Type B pancreatic cell (in vitro differentiated cells): ENCODE data around the gene CYP2A6. TPM values are rescaled to one million over a fixed set of nuclear protein-coding genes. Genes with fewer than 3 reads are reported as not detected.
"Not testable (repeated sequence)": the region's sequence is repeated elsewhere in the genome, so short reads cannot be mapped to it uniquely, and the experiment has no call there.

Experiments used
- DNase-seq: peaks from one replicate; pipeline ENCODE4 v3.0.0; 2021; ENCODE audit warnings: mixed read lengths; ENCODE audit not compliant: unreplicated experiment; ENCODE audit errors: extremely low spot score
- H3K27ac Mint-ChIP-seq: 2 replicates; pipeline ENCODE4 v1.8.0; 2021; ENCODE audit warnings: mild to moderate bottlenecking, mixed read lengths
- H3K27me3 Mint-ChIP-seq: 2 replicates; pipeline ENCODE4 v1.8.0; 2021; ENCODE audit warnings: mixed read lengths
- H3K36me3 Mint-ChIP-seq: 2 replicates; pipeline ENCODE4 v1.8.0; 2021; ENCODE audit warnings: mixed read lengths
- H3K4me1 Mint-ChIP-seq: one replicate; pipeline ENCODE4 v1.8.0; 2021; ENCODE audit warnings: mixed read lengths; ENCODE audit not compliant: unreplicated experiment
- H3K4me3 Mint-ChIP-seq: 2 replicates; pipeline ENCODE4 v1.8.0; 2021; ENCODE audit warnings: mild to moderate bottlenecking, mixed read lengths
- H3K9me3 Mint-ChIP-seq: 2 replicates; pipeline ENCODE4 v1.8.0; 2021; ENCODE audit warnings: mixed read lengths
- total RNA-seq: library from RNA; stranded (reverse); gene quantifications from 2 replicates; pipeline ENCODE4 v1.2.1, GENCODE V29; 2021; ENCODE audit warnings: low replicate concordance
- TF ChIP-seq, protein P1 (sequence below): fragments of 200-600 bp; sonication (generic); conservative IDR thresholded peaks from 2 replicates; pipeline ENCODE4 v1.5.0; 2021; ENCODE audit warnings: antibody characterized with exemption, mild to moderate bottlenecking

CYP2A6 gene
- total RNA-seq, 1 donor from 2014 or later = not detected

DNA sequence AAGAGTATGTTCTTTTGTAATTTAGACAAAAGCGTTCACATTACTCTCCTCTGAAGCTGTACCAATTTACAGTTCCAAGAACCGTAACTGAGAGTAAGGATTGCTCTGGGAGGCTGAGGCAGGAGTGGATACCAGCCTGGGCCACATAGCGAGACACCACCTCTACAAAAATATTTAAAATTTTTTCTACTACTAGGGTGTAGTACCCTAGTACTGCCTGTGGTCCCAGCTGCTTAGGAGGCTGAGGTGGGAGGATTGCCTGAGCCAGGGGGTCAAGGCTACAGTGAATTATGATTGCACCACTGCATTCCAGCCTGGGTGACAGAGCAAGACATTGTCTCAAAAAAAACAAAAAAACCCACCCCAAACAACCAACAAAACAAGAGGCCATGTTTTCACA, 12.1 kb upstream of the CYP2A6 start:
- no peaks in the 10 kb centered on the region for H3K9me3 Mint-ChIP-seq
- no peak for DNase-seq
- TF ChIP-seq, protein P1, sequence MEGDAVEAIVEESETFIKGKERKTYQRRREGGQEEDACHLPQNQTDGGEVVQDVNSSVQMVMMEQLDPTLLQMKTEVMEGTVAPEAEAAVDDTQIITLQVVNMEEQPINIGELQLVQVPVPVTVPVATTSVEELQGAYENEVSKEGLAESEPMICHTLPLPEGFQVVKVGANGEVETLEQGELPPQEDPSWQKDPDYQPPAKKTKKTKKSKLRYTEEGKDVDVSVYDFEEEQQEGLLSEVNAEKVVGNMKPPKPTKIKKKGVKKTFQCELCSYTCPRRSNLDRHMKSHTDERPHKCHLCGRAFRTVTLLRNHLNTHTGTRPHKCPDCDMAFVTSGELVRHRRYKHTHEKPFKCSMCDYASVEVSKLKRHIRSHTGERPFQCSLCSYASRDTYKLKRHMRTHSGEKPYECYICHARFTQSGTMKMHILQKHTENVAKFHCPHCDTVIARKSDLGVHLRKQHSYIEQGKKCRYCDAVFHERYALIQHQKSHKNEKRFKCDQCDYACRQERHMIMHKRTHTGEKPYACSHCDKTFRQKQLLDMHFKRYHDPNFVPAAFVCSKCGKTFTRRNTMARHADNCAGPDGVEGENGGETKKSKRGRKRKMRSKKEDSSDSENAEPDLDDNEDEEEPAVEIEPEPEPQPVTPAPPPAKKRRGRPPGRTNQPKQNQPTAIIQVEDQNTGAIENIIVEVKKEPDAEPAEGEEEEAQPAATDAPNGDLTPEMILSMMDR = peak; percentile 48
- no peak overlapping the region for H3K4me3 Mint-ChIP-seq
- H3K27me3 Mint-ChIP-seq = peaks cover 10% of the 10 kb centered on the region
- no peak overlapping the region for H3K27ac Mint-ChIP-seq
- H3K36me3 Mint-ChIP-seq = no peaks in the 10 kb centered on the region
- H3K4me1 Mint-ChIP-seq = no peaks in the 10 kb centered on the region

DNA sequence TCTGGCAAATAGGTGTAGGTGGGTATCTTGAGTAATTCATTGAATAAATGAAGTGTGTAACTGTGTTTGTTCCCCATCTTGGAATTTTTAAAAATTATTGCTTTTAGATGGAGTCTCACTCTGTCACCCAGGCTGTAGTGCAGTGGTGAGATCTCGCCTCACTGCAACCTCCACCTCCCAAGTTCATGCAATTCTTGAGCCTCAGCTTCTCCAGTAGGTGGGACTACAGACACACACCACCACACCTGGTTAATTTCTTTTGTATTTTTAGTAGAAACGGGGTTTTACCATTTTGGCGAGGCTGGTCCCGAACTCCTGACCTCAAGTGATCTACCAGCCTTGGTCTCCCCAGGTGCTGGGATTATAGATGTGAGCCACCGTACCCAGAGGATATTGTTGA, 7.9 kb upstream of the CYP2A6 start:
- Mint-ChIP-seq H3K27ac (no peak overlapping the region), H3K4me3 (no peak overlapping the region), H3K27me3 (peaks cover 7% of the 10 kb centered on the region), H3K36me3 (no peaks in the 10 kb centered on the region), H3K9me3 (no peaks in the 10 kb centered on the region), H3K4me1 (no peaks in the 10 kb centered on the region)
- TF ChIP-seq, protein P1 = no peak
- no peak for DNase-seq

DNA sequence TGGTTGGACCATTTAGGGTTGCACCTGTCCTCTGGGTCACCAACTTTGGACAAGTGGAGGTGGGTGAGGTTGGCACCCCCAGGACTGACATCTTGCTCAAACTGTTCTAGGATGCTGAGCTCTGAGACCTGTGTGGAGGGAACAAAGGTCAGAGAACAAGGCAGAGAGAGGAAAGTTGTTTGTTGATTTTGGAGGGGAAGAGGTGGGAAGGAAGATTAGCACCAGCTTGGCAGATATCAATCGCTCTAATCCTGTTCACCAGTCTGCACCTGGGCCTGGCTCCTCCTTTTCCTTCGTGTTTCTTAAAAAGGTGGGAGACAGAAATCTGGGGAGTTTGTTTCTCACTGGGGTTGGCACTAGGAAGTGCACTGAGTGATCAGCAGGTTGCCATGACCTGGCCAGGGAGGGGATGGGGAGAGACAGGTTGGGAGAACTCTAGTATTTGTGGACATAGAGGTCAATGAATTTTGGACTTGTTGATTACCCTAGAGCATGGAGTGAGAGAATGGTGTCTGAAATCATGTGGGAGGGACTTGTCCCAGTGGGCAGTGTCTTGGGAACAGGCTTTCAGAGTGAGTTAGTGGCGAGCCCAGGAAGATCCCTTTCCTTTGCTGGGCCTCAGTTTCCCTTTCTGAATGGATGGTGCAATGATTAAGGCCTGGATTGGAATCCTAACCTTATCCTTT, 2.4 kb upstream of the CYP2A6 start:
- H3K9me3 Mint-ChIP-seq, H3K36me3 Mint-ChIP-seq, H3K27ac Mint-ChIP-seq, H3K4me3 Mint-ChIP-seq, H3K4me1 Mint-ChIP-seq, DNase-seq: not testable (repeated sequence)
- H3K27me3 Mint-ChIP-seq = peaks cover 45% of the 10 kb centered on the region

DNA sequence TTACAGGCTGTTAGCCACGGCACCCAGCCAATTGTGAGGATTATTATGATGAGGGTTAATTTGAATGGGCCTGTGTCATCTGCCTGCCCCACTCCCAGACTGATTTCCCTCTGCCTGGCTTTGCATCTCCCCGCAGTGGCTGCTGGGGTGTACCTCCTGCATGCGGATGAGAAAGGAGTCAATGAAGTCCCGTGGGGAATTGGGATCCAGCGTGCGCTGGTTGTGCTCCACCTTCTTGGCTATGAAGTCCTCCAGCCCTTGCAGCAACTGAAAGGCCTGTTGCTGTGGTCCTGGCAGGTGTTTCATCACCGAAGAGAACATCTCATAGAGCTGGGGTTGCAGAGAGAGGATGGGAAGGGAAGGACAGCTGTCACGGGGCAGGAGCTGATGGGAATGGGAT, 3.5 kb downstream of the CYP2A6 start:
- H3K4me1 Mint-ChIP-seq, H3K36me3 Mint-ChIP-seq, DNase-seq, H3K4me3 Mint-ChIP-seq, H3K27ac Mint-ChIP-seq, H3K9me3 Mint-ChIP-seq: not testable (repeated sequence)
- peaks cover 83% of the 10 kb centered on the region for H3K27me3 Mint-ChIP-seq

DNA sequence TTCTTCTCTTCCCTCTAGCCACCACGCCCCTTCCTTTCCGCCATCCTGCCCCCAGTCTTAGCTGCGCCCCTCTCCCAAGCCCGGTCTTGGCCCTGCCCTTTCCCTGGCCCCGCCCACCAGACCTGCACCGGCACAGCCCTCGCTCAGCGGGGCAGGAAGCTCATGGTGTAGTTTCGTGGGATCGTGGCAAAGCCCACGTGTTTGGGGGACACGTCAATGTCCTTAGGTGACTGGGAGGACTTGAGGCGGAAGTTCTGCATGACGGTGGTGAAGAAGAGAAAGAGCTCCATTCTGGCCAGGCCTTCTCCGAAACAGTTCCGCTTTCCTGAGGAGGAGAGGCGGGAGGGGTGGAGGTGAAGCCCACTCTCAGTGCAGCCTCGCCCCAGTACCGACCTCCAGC, 6.6 kb downstream of the CYP2A6 start:
- not testable (repeated sequence) for H3K36me3 Mint-ChIP-seq, H3K27ac Mint-ChIP-seq, DNase-seq, H3K9me3 Mint-ChIP-seq, H3K4me1 Mint-ChIP-seq
- Mint-ChIP-seq H3K27me3 (peaks cover 76% of the 10 kb centered on the region), H3K4me3 (peak overlapping the region; percentile 66)

DNA sequence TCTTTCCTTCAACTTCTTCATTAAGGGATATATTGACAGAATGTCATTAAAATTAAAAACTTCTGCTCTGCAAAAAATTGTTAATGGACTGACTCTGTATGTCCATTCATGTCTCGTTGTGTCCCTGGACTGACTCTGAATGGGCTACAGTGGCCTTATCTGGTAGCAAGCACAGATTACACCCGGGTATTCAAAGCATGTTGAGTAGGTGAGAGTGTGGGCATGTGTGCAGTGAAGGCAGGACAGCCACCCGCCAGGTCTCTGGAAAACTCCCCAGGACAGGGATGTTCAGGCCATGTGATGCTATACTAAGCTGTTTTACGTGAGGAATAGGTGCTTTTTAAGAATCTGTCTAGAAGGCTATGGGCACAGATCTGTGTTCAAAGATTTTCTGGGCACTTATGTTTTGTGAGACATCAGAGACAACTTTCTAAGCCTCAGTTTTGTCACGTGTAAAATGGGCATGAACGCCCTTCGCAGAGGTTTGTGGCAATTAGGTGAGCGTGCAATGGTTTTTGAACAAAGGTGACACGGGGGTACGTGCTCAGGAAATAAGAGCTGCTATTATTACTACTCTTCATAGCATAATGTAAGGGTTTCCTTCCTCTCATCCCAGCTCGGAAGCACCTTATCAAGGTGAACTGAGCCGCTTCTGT, 7.1 kb downstream of the CYP2A6 start:
- not testable (repeated sequence) for H3K4me1 Mint-ChIP-seq, H3K27ac Mint-ChIP-seq, H3K36me3 Mint-ChIP-seq, H3K9me3 Mint-ChIP-seq, DNase-seq
- H3K27me3 Mint-ChIP-seq = peaks cover 71% of the 10 kb centered on the region
- H3K4me3 Mint-ChIP-seq = peak overlapping the region; percentile 66

DNA sequence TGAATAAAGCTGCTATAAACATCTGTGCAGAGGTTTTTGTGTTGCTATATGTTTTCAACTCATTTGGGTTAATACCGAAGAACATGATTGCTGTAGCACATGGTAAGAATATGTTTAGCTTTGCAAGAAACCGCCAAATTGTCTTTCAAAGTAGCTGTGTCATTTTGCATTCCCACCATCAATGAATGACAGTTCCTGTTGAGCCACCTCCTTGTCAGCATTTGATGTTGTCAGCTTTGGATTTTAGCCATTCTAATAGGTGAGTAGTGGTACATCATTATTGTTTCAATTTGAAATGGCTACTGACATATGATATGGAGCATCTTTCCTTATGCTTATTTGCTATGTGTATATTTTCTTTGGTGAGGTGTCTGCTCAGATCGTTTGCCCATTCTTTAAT, 8.2 kb downstream of the CYP2A6 start:
- H3K27me3 Mint-ChIP-seq = peaks cover 60% of the 10 kb centered on the region
- H3K9me3 Mint-ChIP-seq, H3K36me3 Mint-ChIP-seq, H3K27ac Mint-ChIP-seq, DNase-seq, H3K4me3 Mint-ChIP-seq, H3K4me1 Mint-ChIP-seq: not testable (repeated sequence)

DNA sequence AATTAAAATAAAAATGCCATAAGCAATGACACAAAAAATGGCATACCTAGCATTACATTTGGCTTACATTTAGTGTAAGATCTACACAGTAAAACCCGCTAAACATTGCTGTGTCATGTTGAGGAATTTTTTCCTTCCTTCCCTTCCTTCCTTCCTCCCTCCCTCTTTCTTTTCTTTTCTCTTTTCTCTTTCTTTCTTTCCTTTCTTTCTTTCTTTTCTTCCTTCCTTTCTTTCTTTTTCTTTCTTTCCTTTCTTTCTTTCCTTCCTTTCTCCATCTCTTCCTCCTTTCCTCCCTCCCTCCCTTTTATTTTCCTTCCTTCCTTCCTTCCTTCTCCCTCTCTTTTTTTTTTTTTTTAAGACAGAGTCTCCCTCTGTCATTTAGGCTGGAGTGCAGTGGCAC, 11.8 kb downstream of the CYP2A6 start:
- not testable (repeated sequence) for H3K9me3 Mint-ChIP-seq, H3K27ac Mint-ChIP-seq, H3K4me3 Mint-ChIP-seq, DNase-seq, H3K36me3 Mint-ChIP-seq, H3K4me1 Mint-ChIP-seq
- peaks cover 30% of the 10 kb centered on the region for H3K27me3 Mint-ChIP-seq
